AG04450 (cell line): ENCODE results near the gene ZSWIM8. TPM values are rescaled to one million over a fixed set of nuclear protein-coding genes. Genes with fewer than 3 reads are reported as not detected.

Source experiments
- CTCF ChIA-PET: fragments of 300-600, 350-600 bp; formaldehyde crosslinking; extraction: SDS; loops from one replicate; lab custom pipeline; 2022; ENCODE audit warnings: antibody characterized with exemption, inconsistent platforms; lab: Charles Lee
- POLR2A ChIA-PET: fragments of 350-600 bp; formaldehyde crosslinking; extraction: SDS; loops from one replicate; lab custom pipeline; 2021; ENCODE audit warnings: antibody characterized with exemption, inconsistent platforms; lab: Yijun Ruan, JAX
- DNase-seq: peaks from one replicate; pipeline ENCODE4 v3.0.0-alpha.2; 2011; ENCODE audit warnings: low read depth, low spot score
- H3K27ac ChIP-seq: one replicate; pipeline ENCODE4 v1.5.1; 2012; ENCODE audit warnings: low read depth, low read length, control low read depth
- H3K27me3 ChIP-seq: one replicate; pipeline ENCODE4 v1.6.0; 2012; ENCODE audit warnings: low read length; ENCODE audit not compliant: control insufficient read depth, insufficient read depth
- H3K4me3 ChIP-seq: 2 replicates; pipeline ENCODE4 v1.5.1; 2011; ENCODE audit warnings: mild to moderate bottlenecking, low read depth, low read length, control low read depth
- H3K9me3 ChIP-seq: 2 replicates; pipeline ENCODE4 v1.5.1; 2012; ENCODE audit warnings: low read length; ENCODE audit not compliant: control insufficient read depth, insufficient read depth
- polyA plus RNA-seq: library from polyadenylated mRNA; depleted of rRNA; stranded (reverse); fragments of >200 nt; gene quantifications from 2 replicates; pipeline ENCODE4 v1.2.3, GENCODE V29; 2011
- TF ChIP-seq, protein P1 (sequence below): IDR thresholded peaks from 2 replicates; pipeline ENCODE4 v1.5.1; 2011; ENCODE audit warnings: low read depth, low read length, control low read depth, inconsistent platforms

Gene ZSWIM8
- polyA plus RNA-seq, 1 experiment = 44.2 TPM

GRCh38 chr10:73759512-73760115 is 25.8 kb upstream of the ZSWIM8 start:
- DNase-seq = no peak
- CTCF ChIA-PET = no interaction called here
- TF ChIP-seq, protein P1, sequence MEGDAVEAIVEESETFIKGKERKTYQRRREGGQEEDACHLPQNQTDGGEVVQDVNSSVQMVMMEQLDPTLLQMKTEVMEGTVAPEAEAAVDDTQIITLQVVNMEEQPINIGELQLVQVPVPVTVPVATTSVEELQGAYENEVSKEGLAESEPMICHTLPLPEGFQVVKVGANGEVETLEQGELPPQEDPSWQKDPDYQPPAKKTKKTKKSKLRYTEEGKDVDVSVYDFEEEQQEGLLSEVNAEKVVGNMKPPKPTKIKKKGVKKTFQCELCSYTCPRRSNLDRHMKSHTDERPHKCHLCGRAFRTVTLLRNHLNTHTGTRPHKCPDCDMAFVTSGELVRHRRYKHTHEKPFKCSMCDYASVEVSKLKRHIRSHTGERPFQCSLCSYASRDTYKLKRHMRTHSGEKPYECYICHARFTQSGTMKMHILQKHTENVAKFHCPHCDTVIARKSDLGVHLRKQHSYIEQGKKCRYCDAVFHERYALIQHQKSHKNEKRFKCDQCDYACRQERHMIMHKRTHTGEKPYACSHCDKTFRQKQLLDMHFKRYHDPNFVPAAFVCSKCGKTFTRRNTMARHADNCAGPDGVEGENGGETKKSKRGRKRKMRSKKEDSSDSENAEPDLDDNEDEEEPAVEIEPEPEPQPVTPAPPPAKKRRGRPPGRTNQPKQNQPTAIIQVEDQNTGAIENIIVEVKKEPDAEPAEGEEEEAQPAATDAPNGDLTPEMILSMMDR = no peak
- no peak overlapping the region for H3K27ac ChIP-seq
- H3K9me3 ChIP-seq = no peaks in the 10 kb centered on the region
- no peak overlapping the region for H3K4me3 ChIP-seq
- POLR2A ChIA-PET = no interaction called here
- no peaks in the 10 kb centered on the region for H3K27me3 ChIP-seq

GRCh38 chr10:73761781-73762180 is 23.6 kb upstream of the ZSWIM8 start:
- POLR2A ChIA-PET = interaction anchor here (1.4 to 1.7 kb wide), 2 partner anchors 11 to 20 kb away, joined by 5 to 10 read pairs; partner anchors contain the start of gene CHCHD1
- Histone ChIP-seq H3K27ac (no peak overlapping the region), H3K27me3 (no peaks in the 10 kb centered on the region), H3K9me3 (no peaks in the 10 kb centered on the region), H3K4me3 (no peak overlapping the region)
- no peak for DNase-seq
- TF ChIP-seq, protein P1 = no peak
- CTCF ChIA-PET = no interaction called here

- Histone ChIP-seq H3K27ac (no peak overlapping the region), H3K27me3 (no peaks in the 10 kb centered on the region), H3K4me3 (no peak overlapping the region), H3K9me3 (no peaks in the 10 kb centered on the region)
- no peak for DNase-seq
- TF ChIP-seq, protein P1 = no peak
- CTCF ChIA-PET = no interaction called here
- POLR2A ChIA-PET = interaction anchor here (0.6 to 1.7 kb wide), 3 partner anchors 9 to 19 kb away, joined by 3 to 10 read pairs (median 5); partner anchors contain the start of gene CHCHD1
Measured at GRCh38 chr10:73762915-73763314, 22.5 kb upstream of the ZSWIM8 start.

- Histone ChIP-seq H3K27ac (no peak overlapping the region), H3K4me3 (no peak overlapping the region), H3K9me3 (no peaks in the 10 kb centered on the region), H3K27me3 (no peaks in the 10 kb centered on the region)
- TF ChIP-seq, protein P1 = no peak
- no peak for DNase-seq
- ChIA-PET CTCF (no interaction called here), POLR2A (interaction anchor here (0.6 to 1.7 kb wide), 2 partner anchors 9 to 19 kb away, joined by 3 to 10 read pairs; partner anchors contain the start of gene CHCHD1)
Measured at GRCh38 chr10:73763343-73763742, 22.1 kb upstream of the ZSWIM8 start.

GRCh38 chr10:73765066-73765465 is 20.3 kb upstream of the ZSWIM8 start:
- ChIA-PET CTCF (interaction anchor here (1.3 kb wide), 1 partner anchor 236 kb away, joined by 4 read pairs; no protein-coding TSS in a partner anchor), POLR2A (no interaction called here)
- Histone ChIP-seq H3K27me3 (no peaks in the 10 kb centered on the region), H3K27ac (no peak overlapping the region), H3K4me3 (no peak overlapping the region), H3K9me3 (no peaks in the 10 kb centered on the region)
- DNase-seq = no peak
- TF ChIP-seq, protein P1 = no peak
